ENCODE measurements around the gene IL34. TPM values are rescaled to one million over a fixed set of nuclear protein-coding genes. Genes with fewer than 3 reads are reported as not detected.

Gene IL34
- total RNA-seq, 4 donors from 2014 or later = 0.38 to 1.3 (median 1.2) TPM

DNA sequence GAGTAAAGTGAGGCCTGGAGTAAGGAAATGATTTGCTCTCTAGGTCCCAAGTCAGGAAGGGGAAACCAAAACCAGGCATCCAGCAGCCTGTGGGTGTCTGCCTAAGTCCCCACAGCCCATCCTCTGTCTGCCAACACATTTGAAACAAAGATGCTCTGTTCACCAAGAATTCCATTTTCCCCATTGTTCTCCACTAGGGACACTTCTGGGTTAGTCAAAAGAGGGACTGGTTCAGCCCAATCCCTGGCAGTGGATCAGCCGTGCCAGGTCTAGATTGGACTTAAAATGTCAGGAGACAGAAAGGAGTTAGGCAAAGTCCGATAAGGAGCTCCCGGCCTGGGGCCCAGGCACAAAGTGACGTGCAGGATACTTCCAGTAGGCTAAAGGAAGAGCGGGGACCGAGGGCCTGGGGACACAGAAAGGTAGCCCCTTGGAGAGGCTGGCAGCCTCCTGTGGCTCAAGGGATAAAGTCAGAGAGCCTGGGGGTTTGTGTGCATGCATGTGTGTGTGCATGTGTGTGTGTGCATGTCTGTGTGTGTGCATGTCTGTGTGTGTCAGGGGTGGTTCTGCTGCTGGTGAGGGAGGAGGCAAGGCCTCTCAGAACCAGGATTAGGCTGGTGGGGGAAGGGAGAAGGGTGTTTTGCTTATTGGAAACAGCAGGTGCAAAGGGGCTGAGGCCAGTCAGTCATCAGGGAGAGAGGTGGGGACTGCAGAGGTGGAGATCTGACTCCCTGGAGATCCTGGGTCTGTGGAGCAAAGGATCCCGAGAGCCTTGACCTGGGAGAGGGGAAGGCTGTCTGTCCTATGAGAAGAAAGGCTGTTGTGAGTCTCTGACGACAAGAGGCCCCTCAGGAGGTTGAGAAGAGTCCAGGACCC lies 41.7 kb upstream of the IL34 start:
- TF ChIP-seq, protein P1, sequence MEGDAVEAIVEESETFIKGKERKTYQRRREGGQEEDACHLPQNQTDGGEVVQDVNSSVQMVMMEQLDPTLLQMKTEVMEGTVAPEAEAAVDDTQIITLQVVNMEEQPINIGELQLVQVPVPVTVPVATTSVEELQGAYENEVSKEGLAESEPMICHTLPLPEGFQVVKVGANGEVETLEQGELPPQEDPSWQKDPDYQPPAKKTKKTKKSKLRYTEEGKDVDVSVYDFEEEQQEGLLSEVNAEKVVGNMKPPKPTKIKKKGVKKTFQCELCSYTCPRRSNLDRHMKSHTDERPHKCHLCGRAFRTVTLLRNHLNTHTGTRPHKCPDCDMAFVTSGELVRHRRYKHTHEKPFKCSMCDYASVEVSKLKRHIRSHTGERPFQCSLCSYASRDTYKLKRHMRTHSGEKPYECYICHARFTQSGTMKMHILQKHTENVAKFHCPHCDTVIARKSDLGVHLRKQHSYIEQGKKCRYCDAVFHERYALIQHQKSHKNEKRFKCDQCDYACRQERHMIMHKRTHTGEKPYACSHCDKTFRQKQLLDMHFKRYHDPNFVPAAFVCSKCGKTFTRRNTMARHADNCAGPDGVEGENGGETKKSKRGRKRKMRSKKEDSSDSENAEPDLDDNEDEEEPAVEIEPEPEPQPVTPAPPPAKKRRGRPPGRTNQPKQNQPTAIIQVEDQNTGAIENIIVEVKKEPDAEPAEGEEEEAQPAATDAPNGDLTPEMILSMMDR (IDR thresholded peaks at IDR 0.05) = no peak
- no peak for ATAC-seq (ENCODE audit: low FRiP score)
- no peak for DNase-seq (ENCODE audit: low spot score)

DNA sequence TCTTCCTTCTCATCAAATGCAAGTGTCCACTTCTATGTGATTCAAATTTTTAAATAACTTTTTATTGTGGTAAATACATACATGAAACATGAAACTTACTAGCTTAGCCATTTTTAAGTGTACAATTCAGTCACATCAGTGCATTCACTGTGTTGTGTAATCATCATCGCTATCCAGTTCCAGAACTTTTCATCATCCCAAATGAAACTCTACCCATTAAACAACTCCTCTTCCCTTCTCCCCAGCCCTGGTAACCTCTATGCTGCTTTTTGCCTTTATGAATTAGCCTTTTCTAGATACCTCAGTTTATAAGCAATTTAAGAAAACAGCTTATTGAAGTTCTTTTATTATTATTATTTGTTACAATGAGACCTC lies 41.1 kb upstream of the IL34 start:
- DNase-seq (ENCODE audit: low spot score) (no peak), ATAC-seq (ENCODE audit: low FRiP score) (no peak)
- TF ChIP-seq, protein P1 (IDR thresholded peaks at IDR 0.05) = no peak

DNA sequence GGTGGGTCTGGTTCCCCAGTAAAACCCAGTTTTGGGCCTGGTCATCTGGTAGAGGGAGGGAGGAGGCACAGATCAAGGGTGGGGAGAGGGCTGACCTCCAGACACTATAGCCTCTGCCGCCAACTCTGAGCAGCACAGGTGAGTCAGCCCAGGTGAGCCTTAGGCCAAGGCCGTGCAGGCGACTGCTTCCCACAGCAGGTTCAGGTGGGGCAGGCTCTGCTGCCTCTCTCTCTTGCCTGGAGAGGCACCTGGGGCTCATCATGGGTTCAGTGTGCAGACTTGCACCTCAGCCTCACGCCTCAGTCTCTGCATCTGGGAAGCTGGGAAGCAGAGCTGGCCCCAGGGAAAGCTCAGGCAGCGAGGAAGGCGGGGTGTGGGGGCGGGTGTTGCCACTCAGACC lies 37.8 kb upstream of the IL34 start:
- DNase-seq (ENCODE audit: low spot score) = no peak
- TF ChIP-seq, protein P1 (IDR thresholded peaks at IDR 0.05) = no peak
- ATAC-seq (ENCODE audit: low FRiP score) = no peak

DNA sequence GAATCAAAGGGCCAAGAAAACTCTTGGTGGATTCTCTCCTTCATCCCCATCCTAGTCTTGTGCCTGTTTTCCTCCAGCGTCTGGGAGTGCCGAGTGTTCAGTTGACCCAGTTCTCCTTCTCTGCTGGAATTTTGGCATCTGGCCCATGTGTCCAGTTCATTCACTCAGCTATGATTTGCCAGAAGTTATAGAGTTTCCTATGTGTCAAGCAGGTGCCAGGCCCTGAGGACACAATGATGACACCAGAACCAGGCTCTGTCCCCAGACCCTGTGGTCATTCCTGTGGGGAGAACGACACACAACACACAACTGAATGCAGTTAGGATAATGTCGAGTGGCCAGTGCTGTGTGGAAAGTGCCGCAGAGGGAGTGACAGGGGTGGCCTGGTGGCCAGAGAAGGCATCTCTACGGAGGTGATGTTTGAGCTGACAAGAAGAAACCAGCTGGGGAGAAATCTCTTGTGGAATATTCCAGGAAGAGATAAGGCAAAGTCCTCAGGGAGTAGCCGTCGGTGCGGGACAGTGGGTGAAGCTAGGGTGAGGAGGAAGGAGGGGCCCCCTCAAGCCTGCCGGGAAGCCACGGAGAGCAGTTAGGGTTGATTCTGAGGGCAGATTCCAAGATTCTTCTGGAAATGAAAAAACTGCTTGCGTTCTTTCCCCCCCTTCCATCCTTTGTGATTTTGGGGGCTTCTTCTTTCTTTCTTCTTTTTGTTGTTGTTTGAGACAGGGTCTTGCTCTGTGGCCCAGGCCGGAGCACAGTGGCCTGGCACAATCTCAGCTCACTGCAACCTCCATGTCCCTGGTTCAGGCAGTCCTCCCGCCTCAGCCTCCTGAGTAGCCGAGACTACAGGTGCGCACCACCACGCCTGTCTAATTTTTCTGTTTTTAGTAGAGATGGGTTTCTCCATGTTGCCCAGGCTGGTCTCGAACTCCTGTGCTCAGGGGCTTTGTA lies 35.8 kb upstream of the IL34 start:
- ATAC-seq (ENCODE audit: low FRiP score) (no peak), DNase-seq (ENCODE audit: low spot score) (no peak)
- TF ChIP-seq, protein P1 (IDR thresholded peaks at IDR 0.05) = no peak

DNA sequence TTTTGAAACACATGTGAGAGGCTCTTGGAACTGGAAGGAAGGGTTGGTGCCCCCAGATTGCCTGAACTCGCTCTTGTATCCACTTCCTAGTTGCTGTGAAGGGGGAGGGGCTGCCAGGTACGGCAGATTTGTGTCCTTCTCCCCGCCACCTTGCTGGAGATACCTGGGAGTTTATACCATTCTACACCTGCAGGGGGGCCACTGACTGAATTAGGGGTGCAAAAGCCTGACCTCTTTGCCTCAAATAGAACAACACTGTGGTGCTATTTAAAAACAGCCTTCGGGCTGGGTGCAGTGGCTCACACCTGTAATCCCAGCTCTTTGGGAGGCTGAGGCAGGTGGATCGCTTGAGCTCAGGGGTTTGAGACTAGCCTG lies 35.1 kb upstream of the IL34 start:
- DNase-seq (ENCODE audit: low spot score) (no peak), ATAC-seq (ENCODE audit: low FRiP score) (no peak)
- TF ChIP-seq, protein P1 (IDR thresholded peaks at IDR 0.05) = no peak

DNA sequence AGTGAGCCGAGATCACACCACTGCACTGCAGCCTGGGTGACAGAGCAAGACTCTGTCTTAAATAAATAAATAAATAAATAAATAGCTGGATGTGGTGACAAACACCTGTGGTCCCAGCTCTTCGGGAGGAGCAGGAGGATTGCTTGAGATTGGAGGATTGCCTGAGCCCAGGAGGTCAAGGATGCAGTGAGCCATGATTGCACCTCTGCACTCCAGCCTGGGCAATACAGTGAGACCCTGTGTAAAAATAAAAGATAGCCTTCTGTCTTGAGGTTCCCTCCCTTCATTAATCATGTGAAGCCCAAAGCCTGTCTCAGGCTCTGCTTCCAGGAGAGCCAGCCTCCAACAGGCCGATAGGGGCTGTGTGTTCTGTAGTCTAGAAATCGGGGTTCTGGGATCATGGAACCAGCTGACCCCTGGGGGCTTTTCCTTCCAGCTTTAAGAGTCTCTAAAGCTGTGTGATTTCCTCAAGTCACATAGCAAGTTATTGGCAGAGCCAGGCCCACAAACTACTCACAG lies 34.5 kb upstream of the IL34 start:
- DNase-seq (ENCODE audit: low spot score) = no peak
- TF ChIP-seq, protein P1 (IDR thresholded peaks at IDR 0.05) = no peak
- ATAC-seq (ENCODE audit: low FRiP score) = no peak
